SU-DHL-6 (cell line): ENCODE data around the gene TFF2.

ENCODE experiments used
- H2AFZ ChIP-seq: fragments of 200-600 bp; sonication (generic); 2 replicates; pipeline ENCODE4 v1.6.1; 2014; ENCODE audit warnings: low read depth, mild to moderate bottlenecking, moderate library complexity, mixed read lengths, antibody characterized with exemption, low read length; ENCODE audit not compliant: severe bottlenecking
- H3F3A ChIP-seq: fragments of 200-600 bp; shearing (Covaris generic); 2 replicates; pipeline ENCODE4 v1.6.0; 2016; ENCODE audit warnings: antibody characterized with exemption, mild to moderate bottlenecking; ENCODE audit not compliant: insufficient read depth
- H3K27ac ChIP-seq: fragments of 200-600 bp; sonication (generic); 2 replicates; pipeline ENCODE4 v1.5.1; 2016; ENCODE audit warnings: low read depth, mild to moderate bottlenecking, low read length, moderate library complexity, mixed read lengths
- H3K27me3 ChIP-seq: fragments of 200-600 bp; sonication (generic), shearing (Covaris generic); 2 replicates; pipeline ENCODE4 v1.6.0; 2014; ENCODE audit warnings: mild to moderate bottlenecking, low read length
- H3K36me3 ChIP-seq: fragments of 200-600 bp; sonication (generic); 2 replicates; pipeline ENCODE4 v1.6.1; 2014; ENCODE audit warnings: mild to moderate bottlenecking, low read length, mixed read lengths
- H3K4me2 ChIP-seq: fragments of 300-600, 200-600 bp; shearing (Covaris generic), sonication (generic); 2 replicates; pipeline ENCODE4 v1.6.0; 2014; ENCODE audit warnings: low read length, low read depth, mild to moderate bottlenecking; ENCODE audit not compliant: poor library complexity, severe bottlenecking
- H3K4me3 ChIP-seq: fragments of 200-600 bp; sonication (generic); 2 replicates; pipeline ENCODE4 v1.5.1; 2014; ENCODE audit warnings: antibody characterized with exemption, low read length, mild to moderate bottlenecking, mixed read lengths; ENCODE audit not compliant: insufficient read depth, poor library complexity, severe bottlenecking
- H3K79me2 ChIP-seq: fragments of 200-600 bp; sonication (generic); 2 replicates; pipeline ENCODE4 v1.6.1; 2014; ENCODE audit warnings: mild to moderate bottlenecking, low read length, moderate library complexity; ENCODE audit not compliant: insufficient read depth
- H3K9ac ChIP-seq: fragments of 200-600 bp; sonication (generic); 2 replicates; pipeline ENCODE4 v1.7.0; 2014; ENCODE audit warnings: mild to moderate bottlenecking, low read length
- H3K9me2 ChIP-seq: fragments of 200-600 bp; sonication (generic); replicated peaks from 2 replicates; pipeline ENCODE4 v1.6.1; 2014; ENCODE audit warnings: low read length; ENCODE audit not compliant: insufficient read depth
- H3K9me3 ChIP-seq: fragments of 200-600 bp; sonication (generic); 2 replicates; pipeline ENCODE4 v1.6.1; 2014; ENCODE audit warnings: low read length, mixed read lengths; ENCODE audit not compliant: insufficient read depth
- H4K20me1 ChIP-seq: fragments of 200-600 bp; sonication (generic); 2 replicates; pipeline ENCODE4 v1.6.1; 2014; ENCODE audit warnings: low read depth, mild to moderate bottlenecking, antibody characterized with exemption, low read length, moderate library complexity, mixed read lengths
- EZH2phosphoT487 ChIP-seq: fragments of 200-600 bp; sonication (generic), shearing (Covaris generic); conservative IDR thresholded peaks from 2 replicates; pipeline ENCODE4 v1.6.1; 2018; ENCODE audit warnings: mild to moderate bottlenecking, antibody characterized with exemption, low read length, moderate library complexity, mixed read lengths
- TF ChIP-seq, protein P1 (sequence below): fragments of 200-600 bp; sonication (generic); IDR thresholded peaks from one replicate; pipeline ENCODE4 v1.5.1; 2017; ENCODE audit warnings: antibody characterized with exemption, mild to moderate bottlenecking, low read length, moderate library complexity; ENCODE audit not compliant: insufficient read depth, poor library complexity, severe bottlenecking

The TFF2 gene

DNA sequence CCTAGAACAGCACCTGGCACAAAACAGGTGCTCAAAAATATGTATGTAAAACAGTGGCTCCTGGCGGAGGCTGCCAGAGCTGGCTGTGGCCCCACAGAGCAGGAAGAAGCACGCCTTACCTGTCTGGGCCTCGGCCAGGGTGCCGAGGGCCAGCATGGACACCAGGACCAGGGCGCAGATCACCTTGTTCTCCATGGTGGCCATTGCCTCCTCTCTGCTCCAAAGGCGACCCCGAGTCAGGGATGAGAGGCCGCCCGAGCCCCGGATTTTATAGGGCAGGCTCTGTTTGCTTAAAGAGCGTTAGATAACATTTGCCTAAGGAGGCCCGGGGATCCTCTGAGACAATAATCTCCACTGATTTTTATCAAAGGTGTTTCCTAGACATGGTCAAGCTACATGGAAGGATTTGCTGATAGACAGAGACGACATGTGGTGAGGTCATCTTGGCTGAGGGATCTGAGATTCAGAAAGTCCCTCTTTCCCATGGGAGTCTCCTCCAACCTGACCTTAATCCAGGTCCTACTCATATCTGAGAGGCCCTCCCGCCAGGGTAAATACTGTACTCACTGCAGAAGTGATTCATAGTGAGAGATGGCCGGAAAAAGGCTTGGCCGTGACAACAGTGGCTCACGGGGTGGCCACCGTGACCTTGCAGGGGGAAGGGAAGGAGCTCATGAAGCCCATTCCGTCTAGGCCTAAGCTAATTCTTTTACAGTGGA is 15.7 kb upstream of the TFF2 start, which contains the start of gene TFF1:
TFF1 (minus strand) TSS at position 244 of the 719 bp plus-strand sequence; CDS start at position 204, 40 bp downstream.
- Histone ChIP-seq H3K4me2 (no peak within 1 kb of the TSS), H2AFZ (no peak within 1 kb of the TSS), H4K20me1 (no peaks in the 10 kb centered on the region), H3K27ac (no peak within 1 kb of the TSS), H3K9ac (no peak within 1 kb of the TSS), H3K27me3 (no peaks in the 10 kb centered on the region), H3K9me3 (no peaks in the 10 kb centered on the region), H3K9me2 (no peaks in the 10 kb centered on the region), H3K4me3 (no peak within 1 kb of the TSS), H3K36me3 (no peaks in the 10 kb centered on the region), H3F3A (no peaks in the 10 kb centered on the region), H3K79me2 (no peaks in the 10 kb centered on the region)
- TF ChIP-seq, protein P1, sequence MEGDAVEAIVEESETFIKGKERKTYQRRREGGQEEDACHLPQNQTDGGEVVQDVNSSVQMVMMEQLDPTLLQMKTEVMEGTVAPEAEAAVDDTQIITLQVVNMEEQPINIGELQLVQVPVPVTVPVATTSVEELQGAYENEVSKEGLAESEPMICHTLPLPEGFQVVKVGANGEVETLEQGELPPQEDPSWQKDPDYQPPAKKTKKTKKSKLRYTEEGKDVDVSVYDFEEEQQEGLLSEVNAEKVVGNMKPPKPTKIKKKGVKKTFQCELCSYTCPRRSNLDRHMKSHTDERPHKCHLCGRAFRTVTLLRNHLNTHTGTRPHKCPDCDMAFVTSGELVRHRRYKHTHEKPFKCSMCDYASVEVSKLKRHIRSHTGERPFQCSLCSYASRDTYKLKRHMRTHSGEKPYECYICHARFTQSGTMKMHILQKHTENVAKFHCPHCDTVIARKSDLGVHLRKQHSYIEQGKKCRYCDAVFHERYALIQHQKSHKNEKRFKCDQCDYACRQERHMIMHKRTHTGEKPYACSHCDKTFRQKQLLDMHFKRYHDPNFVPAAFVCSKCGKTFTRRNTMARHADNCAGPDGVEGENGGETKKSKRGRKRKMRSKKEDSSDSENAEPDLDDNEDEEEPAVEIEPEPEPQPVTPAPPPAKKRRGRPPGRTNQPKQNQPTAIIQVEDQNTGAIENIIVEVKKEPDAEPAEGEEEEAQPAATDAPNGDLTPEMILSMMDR: no peak

DNA sequence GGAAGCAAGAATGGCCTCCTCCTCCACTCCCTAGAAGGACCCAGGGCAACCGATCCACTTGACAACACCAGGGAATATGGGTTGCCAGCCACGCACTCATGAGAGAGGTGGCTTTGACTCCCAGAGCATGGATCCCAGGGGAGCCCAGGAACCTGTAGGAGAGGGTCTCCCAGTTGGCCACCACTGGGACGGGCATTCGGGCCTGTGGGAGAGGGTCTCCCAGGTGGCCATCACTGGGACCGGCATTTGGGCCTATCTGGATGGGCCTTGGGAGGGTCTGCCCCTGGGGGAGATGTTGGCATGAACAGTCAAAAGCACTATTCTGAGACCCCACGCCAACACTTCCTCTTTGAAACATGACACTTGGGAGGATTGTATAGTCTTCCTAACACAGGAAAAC is 15.0 kb upstream of the TFF2 start:
- no peak overlapping the region for H3K4me2 ChIP-seq
- H3K79me2 ChIP-seq: no peaks in the 10 kb centered on the region
- no peaks in the 10 kb centered on the region for H3F3A ChIP-seq
- no peak overlapping the region for H3K27ac ChIP-seq
- TF ChIP-seq EZH2phosphoT487: no peak
- TF ChIP-seq, protein P1: no peak
- H3K9me2 ChIP-seq: no peaks in the 10 kb centered on the region
- H3K9me3 ChIP-seq: no peaks in the 10 kb centered on the region
- H2AFZ ChIP-seq: no peak overlapping the region
- H4K20me1 ChIP-seq: no peaks in the 10 kb centered on the region
- no peaks in the 10 kb centered on the region for H3K36me3 ChIP-seq
- H3K9ac ChIP-seq: no peak overlapping the region
- H3K27me3 ChIP-seq: no peaks in the 10 kb centered on the region
- H3K4me3 ChIP-seq: no peak overlapping the region

DNA sequence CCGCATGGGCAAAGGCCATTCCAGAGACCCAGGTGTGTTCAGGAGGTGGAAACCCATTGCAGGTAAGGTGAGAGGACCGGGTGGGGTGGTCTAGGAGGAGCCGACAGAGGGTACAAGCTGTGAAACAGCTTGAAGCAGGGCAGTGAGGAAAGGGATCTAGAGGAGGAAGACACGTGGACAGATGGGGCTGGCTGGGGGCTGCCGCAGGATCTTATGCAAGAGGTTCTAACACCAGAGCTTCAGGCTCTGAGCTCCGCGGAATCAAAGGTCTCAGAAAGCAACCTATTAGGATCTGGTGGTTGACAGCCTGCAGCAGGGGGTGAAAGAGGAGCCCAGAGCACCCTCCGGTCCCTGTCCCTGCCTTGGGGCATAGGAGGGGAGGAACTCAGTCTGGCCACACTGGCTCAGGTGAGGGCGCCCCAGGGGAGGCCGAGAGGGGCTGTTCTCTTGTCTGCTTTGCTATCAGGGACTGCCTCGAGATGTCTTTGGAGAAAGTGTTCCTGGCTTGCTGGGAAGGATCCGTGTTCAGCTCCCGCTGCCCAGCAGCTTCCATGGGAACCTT is 13.6 kb upstream of the TFF2 start:
- H4K20me1 ChIP-seq: no peaks in the 10 kb centered on the region
- no peak overlapping the region for H3K4me2 ChIP-seq
- TF ChIP-seq, protein P1: no peak
- no peak for TF ChIP-seq EZH2phosphoT487
- no peak overlapping the region for H3K9ac ChIP-seq
- H3K9me2 ChIP-seq: no peaks in the 10 kb centered on the region
- H3K4me3 ChIP-seq: no peak overlapping the region
- H3F3A ChIP-seq: no peaks in the 10 kb centered on the region
- no peaks in the 10 kb centered on the region for H3K79me2 ChIP-seq
- no peak overlapping the region for H2AFZ ChIP-seq
- no peak overlapping the region for H3K27ac ChIP-seq
- no peaks in the 10 kb centered on the region for H3K9me3 ChIP-seq
- no peaks in the 10 kb centered on the region for H3K36me3 ChIP-seq
- no peaks in the 10 kb centered on the region for H3K27me3 ChIP-seq
